Osteoblast (primary cell): Measurements from ENCODE around the gene ALOX12B. TPM values are rescaled to one million over a fixed set of nuclear protein-coding genes. Genes with fewer than 3 reads are reported as not detected.
A peak's percentile ranks its signal among the peaks of the same experiment; 100 is the strongest.

Experiments used
- DNase-seq: peaks from one replicate; pipeline ENCODE4 v3.0.0; 2011; ENCODE audit warnings: low spot score, mixed read lengths; ENCODE audit not compliant: insufficient read length; ENCODE audit errors: missing footprints
- H2AFZ ChIP-seq: 2 replicates; pipeline ENCODE4 v1.6.0; 2011; ENCODE audit warnings: mild to moderate bottlenecking, low read length
- H3K27ac ChIP-seq: 2 replicates; pipeline ENCODE4 v1.5.1; 2011; ENCODE audit warnings: mild to moderate bottlenecking, low read depth, low read length, moderate library complexity
- H3K27me3 ChIP-seq: 2 replicates; pipeline ENCODE4 v1.6.0; 2012; ENCODE audit warnings: mild to moderate bottlenecking, control low read depth, inconsistent platforms, low read length, moderate library complexity; ENCODE audit not compliant: insufficient read depth
- H3K36me3 ChIP-seq: 2 replicates; pipeline ENCODE4 v1.5.1; 2011; ENCODE audit warnings: mild to moderate bottlenecking, low read length, control low read depth, moderate library complexity; ENCODE audit not compliant: insufficient read depth
- H3K4me1 ChIP-seq: 2 replicates; pipeline ENCODE4 v1.5.1; 2011; ENCODE audit warnings: mild to moderate bottlenecking, low read length, control low read depth, moderate library complexity; ENCODE audit not compliant: insufficient read depth
- H3K4me2 ChIP-seq: 2 replicates; pipeline ENCODE4 v1.6.0; 2011; ENCODE audit warnings: mild to moderate bottlenecking, low read length; ENCODE audit not compliant: insufficient read depth
- H3K4me3 ChIP-seq: fragments of 200-600 bp; sonication (generic); 3 replicates; pipeline ENCODE4 v1.5.1; 2012; ENCODE audit warnings: mild to moderate bottlenecking, low read length, inconsistent platforms; ENCODE audit not compliant: insufficient read depth
- H3K79me2 ChIP-seq: 2 replicates; pipeline ENCODE4 v1.6.0; 2012; ENCODE audit warnings: mild to moderate bottlenecking, low read length, control low read depth, inconsistent platforms; ENCODE audit not compliant: insufficient read depth
- H3K9me3 ChIP-seq: 2 replicates; pipeline ENCODE4 v1.5.1; 2011; ENCODE audit warnings: low read depth, low read length, control low read depth
- H4K20me1 ChIP-seq: 2 replicates; pipeline ENCODE4 v1.6.0; 2012; ENCODE audit warnings: mild to moderate bottlenecking, low read length, control low read depth; ENCODE audit not compliant: insufficient read depth
- CTCF ChIP-seq: IDR thresholded peaks from 2 replicates; pipeline ENCODE4 v1.5.1; 2011; ENCODE audit warnings: mild to moderate bottlenecking, low read depth, low read length, moderate library complexity; ENCODE audit errors: extremely low read depth
- total RNA-seq: library from RNA; depleted of rRNA; stranded (reverse); fragments of >200 nt; gene quantifications from 2 replicates; pipeline ENCODE4 v1.2.3, GENCODE V29; 2012

The ALOX12B gene
- total RNA-seq, 1 donor: not detected

- Histone ChIP-seq H3K36me3 (no peaks in the 10 kb centered on the region), H3K4me2 (no peak overlapping the region), H2AFZ (no peak overlapping the region), H3K27ac (no peak overlapping the region), H3K79me2 (no peaks in the 10 kb centered on the region), H4K20me1 (no peaks in the 10 kb centered on the region), H3K4me3 (no peak overlapping the region), H3K9me3 (no peaks in the 10 kb centered on the region), H3K4me1 (peaks cover 1% of the 10 kb centered on the region), H3K27me3 (peaks cover 78% of the 10 kb centered on the region)
- TF ChIP-seq CTCF: no peak
- DNase-seq: peak; percentile 61
Observed at GRCh38 chr17:8075081-8075480, 12.4 kb downstream of the ALOX12B start.

GRCh38 chr17:8074554-8074953, 13.0 kb downstream of the ALOX12B start:
- H2AFZ ChIP-seq: no peak overlapping the region
- DNase-seq: peak; percentile 82
- no peak overlapping the region for H3K27ac ChIP-seq

GRCh38 chr17:8073627-8074484, 13.7 kb downstream of the ALOX12B start:
- peak overlapping the region; percentile 45 for H3K4me2 ChIP-seq
- no peaks in the 10 kb centered on the region for H4K20me1 ChIP-seq
- no peak overlapping the region for H2AFZ ChIP-seq
- no peaks in the 10 kb centered on the region for H3K79me2 ChIP-seq
- H3K27me3 ChIP-seq: peaks cover 75% of the 10 kb centered on the region
- DNase-seq: peak; percentile 97
- peak; percentile 88 for TF ChIP-seq CTCF
- no peaks in the 10 kb centered on the region for H3K9me3 ChIP-seq
- no peaks in the 10 kb centered on the region for H3K4me1 ChIP-seq
- no peak overlapping the region for H3K27ac ChIP-seq
- no peaks in the 10 kb centered on the region for H3K36me3 ChIP-seq
- no peak overlapping the region for H3K4me3 ChIP-seq

More at GRCh38 chr17:8074554-8074953, 13.0 kb downstream of the ALOX12B start:
- H4K20me1 ChIP-seq: no peaks in the 10 kb centered on the region
- no peaks in the 10 kb centered on the region for H3K79me2 ChIP-seq
- no peaks in the 10 kb centered on the region for H3K9me3 ChIP-seq
- TF ChIP-seq CTCF: no peak
- H3K27me3 ChIP-seq: peaks cover 77% of the 10 kb centered on the region
- H3K4me1 ChIP-seq: no peaks in the 10 kb centered on the region
- H3K4me3 ChIP-seq: no peak overlapping the region
- no peaks in the 10 kb centered on the region for H3K36me3 ChIP-seq
- no peak overlapping the region for H3K4me2 ChIP-seq

- no peak overlapping the region for H3K27ac ChIP-seq
- no peaks in the 10 kb centered on the region for H4K20me1 ChIP-seq
- no peaks in the 10 kb centered on the region for H3K9me3 ChIP-seq
- no peaks in the 10 kb centered on the region for H3K79me2 ChIP-seq
- H3K36me3 ChIP-seq: no peaks in the 10 kb centered on the region
- no peak for TF ChIP-seq CTCF
- peaks cover 80% of the 10 kb centered on the region for H3K27me3 ChIP-seq
- peak; percentile 80 for DNase-seq
- no peaks in the 10 kb centered on the region for H3K4me1 ChIP-seq
- no peak overlapping the region for H3K4me2 ChIP-seq
- no peak overlapping the region for H2AFZ ChIP-seq
- H3K4me3 ChIP-seq: no peak overlapping the region
Observed at GRCh38 chr17:8072729-8073461, 14.6 kb downstream of the ALOX12B start.
